Inferior parietal cortex (tissue), 1 donor: ENCODE data around the gene TEX51.

Source experiments
- DNase-seq: peaks from one replicate; pipeline ENCODE4 v3.0.0-alpha.2; 2016; ENCODE audit errors: extremely low spot score

Gene TEX51

DNA sequence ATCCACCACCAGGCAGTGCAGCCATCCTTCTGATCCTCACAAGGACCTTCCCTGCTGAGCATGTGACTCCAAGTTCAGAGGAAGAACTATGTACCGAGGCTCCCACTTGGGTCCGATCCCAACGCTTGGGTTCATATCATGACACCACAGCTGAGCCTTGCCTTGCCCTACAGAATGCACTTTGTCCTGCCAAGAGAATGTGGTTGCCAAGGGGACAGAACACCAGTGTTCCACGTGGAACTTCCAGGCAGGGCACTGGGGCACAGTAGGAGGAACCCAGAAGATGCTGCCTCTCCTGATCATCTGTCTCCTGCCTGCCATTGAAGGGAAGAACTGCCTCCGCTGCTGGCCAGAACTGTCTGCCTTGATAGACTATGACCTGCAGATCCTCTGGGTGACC is at the start of gene TEX51:
Gene TEX51, plus strand, starts transcription at position 255 of the 400 bp plus-strand sequence. Its CDS starts 29 bp downstream, at position 284.
- DNase-seq = no peak

- no peak for DNase-seq
These were observed 49.6 kb upstream of the TEX51 start for GRCh38 chr2:126849054-126849453.

- DNase-seq = no peak
These were observed 49.2 kb upstream of the TEX51 start for GRCh38 chr2:126849486-126849885.

DNA sequence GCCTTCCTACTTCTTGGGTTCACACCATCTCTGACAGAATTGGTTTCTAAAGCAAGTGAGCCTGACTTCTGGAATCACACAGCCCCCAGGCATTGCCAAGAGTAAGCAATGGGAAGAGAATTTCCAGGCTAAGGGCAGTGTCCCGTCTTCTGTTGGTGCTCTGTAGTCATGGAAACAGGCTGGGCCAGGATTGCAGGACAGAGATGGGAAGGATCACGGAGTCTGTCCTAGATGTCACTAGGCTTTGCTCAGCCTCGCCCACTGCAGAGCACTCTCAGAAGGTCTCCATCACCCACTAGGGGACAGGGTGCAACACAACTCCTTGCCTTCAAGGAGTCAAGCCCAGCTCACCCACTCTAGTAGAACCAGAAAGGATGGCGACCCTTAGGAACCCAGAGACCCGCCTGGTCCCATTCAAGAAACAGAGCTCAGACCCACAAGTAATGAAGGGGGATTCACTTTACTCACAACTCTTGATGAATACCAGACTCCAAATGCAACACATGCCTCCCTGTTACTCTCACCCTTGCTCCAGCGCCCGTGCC is 48.6 kb upstream of the TEX51 start:
- DNase-seq = no peak

GRCh38 chr2:126850940-126851339 is 47.8 kb upstream of the TEX51 start:
- no peak for DNase-seq

DNA sequence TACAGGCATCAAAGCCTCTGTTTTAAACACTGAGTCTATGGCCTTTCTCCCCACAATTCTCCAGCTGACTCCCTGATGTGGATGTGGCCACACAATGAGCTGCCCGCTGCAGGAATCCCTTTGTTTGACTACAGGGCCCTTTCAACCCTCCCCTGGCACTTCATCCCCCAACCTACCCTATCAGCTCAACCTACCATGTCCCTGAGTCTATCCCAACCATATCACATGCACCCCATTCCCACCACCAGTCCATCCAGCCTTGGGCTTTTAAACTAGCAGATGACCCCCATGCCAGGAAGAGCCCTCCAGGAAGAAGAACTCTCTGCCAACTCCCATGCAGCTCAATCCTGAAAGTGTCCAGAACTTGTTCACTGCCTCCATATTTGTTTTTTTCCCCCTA is 46.9 kb upstream of the TEX51 start:
- no peak for DNase-seq

DNA sequence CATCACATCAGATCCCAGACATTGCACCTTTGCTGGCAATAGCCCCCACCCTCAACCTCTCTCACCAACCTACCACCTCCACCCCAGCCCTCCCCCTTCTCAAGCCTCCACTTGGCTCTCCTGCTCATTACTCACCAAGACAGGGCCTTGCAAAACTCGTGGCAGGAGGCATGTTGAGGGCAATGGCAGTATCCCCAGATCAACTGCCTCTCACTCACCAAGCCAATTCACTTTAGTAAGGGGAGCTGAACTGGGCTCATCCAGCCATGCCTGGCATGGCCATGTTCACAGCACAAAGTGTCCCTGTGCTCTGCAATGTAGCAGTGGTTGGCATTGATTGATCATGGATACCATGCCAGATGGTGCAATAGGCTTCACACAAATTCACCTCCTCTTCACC is 46.3 kb upstream of the TEX51 start:
- no peak for DNase-seq

- DNase-seq = no peak
These were observed 43.1 kb upstream of the TEX51 start for GRCh38 chr2:126855606-126856005.

- no peak for DNase-seq
These were observed 42.3 kb upstream of the TEX51 start for GRCh38 chr2:126856403-126856802.

DNA sequence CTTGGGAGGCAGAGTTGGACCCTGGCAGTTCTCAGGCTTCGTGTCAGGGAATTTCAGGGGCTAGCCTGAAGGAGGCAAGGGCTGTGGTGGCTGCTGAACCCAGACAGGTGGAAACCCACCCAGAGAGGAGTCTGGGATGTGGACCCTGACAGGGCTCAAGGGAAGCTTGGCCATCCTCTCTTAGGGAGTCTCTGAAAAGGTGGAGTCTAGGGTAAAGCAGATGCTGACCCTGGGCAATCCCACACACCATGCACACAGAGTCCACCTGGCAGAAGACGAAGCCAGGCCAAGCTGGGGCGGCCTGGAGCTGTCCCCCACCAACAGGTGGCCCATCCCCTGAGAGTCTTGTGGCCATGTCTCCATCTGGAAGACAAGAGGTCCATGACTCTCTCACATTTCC is 41.2 kb upstream of the TEX51 start:
- DNase-seq = no peak

DNA sequence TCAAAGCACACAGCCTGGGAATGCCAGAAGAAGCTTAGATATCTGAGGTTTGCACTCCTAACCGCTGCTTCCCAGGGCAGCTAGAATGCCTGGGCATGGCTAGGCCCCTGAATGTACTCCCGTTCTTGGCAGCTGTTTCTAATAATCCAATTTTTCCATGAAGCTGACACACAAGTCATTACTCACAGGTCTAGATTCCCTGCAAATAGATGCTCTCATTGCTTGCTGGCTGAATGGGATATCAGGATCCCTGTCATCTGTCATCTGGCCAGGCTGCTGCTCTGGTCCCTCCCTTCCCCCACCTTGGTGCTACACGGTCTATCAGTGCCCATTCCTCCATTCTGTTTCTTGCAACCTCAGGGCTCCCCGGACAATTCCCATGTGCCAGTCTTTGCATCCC is 40.7 kb upstream of the TEX51 start:
- no peak for DNase-seq

DNA sequence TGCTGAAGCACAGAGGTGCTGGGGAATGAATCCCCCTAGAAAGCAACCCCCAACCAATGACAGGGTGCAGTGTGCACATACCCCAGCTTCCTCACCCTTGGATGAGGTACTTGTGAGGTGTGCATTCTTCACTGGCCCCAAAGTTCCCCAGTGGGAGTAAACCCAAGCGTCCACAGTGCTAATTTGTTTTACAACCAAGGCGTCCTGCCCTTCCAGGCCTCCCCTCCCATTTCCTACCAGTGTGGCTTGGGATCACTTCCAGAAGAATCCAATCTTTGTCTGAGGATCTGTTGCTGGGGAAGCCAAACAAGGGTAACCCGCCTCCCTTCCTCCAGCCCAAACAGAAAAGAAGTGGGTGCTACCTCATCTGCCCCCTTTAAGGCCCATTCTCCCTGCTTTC is 40.3 kb upstream of the TEX51 start:
- no peak for DNase-seq

GRCh38 chr2:126858991-126859390 is 39.7 kb upstream of the TEX51 start:
- DNase-seq = no peak

- DNase-seq = no peak
These were observed 39.1 kb upstream of the TEX51 start for GRCh38 chr2:126859631-126860030.

GRCh38 chr2:126860385-126860784 is 38.3 kb upstream of the TEX51 start:
- no peak for DNase-seq

DNA sequence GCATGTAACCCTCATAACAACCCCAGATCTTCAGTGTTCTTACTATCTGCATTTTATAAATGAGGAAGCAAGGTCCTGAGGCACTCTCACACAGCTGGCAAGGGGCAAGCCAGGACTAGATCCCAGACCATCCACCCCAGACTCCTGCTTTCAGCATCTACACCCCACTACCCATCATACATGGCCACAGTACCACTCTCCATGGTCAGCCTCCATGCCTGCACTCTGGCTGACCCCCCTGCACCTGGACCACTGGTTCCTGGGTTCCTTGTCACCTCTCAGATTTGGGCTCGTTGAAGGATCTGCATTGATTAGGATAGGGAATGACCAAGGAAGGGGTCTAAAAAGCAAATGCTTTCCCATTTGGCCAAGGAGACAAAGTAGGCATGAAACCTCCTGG is 36.0 kb upstream of the TEX51 start:
- DNase-seq = no peak

DNA sequence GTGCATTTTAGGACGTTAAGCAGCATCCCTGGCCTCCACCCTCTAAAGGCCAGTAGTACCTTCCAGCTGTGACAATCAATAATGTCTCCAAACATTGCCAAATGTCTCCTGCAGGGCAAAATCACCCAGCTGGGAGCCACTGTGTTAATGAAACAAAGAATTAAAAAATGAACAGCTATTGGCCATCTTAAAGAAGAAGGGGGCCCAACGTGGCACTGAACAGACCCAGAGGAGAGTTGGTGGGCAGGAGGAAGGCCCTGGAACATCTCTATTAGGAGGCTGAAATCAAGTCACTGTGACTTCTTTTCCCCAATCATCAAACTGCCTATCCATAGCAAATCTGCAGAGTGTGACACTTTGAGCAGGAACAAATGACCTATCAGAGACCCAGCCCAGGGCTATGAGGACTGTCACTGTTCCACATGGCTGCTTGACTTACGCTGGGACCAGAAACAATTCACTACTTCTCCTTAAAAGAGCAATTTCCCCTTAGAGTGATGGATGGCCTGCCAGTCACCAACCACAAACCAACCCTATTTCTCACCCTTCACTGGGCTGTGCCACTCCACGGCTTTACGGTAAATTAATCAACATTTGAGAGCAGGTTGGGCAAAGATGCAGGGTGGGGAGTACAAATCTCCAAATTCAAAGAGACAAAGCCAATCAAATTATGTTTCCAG is 35.2 kb upstream of the TEX51 start:
- no peak for DNase-seq

DNA sequence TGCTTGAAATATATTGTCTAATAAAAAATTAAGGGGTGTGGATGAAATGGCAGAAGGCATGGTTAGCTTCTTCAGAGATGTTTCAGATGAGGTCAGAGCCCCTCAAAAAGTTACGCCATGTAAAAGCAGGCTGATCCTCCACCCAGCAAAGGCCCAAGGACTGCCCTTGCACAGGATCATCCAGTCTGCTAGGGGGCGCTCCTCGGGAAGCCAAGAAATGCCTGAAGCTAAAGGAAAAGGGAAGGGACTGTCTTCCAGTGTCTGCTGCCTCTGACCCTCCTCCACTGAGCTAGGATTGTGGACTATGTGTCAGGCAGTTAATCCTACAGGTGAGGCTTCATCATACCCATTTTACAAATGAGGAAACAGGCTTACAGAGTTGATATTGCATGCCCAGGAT is 33.8 kb upstream of the TEX51 start:
- DNase-seq = no peak

DNA sequence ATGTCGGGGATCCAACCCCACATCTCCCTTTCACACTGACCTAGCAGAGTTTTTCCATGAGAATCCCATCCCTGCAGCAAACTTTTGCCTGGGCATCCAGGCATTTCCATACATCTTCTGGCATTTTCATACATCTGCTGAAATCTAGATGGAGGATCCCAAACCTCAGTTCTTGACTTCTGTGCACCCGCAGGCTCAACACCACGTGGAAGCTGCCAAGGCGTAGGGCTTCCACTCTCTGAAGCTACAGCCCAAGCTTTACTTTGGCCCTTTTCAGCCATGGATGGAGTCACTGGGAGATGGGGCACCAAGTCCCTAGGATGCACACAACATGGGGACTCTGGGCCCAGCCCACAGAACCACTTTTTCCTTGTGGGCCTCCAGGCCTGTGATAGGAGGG is 32.2 kb upstream of the TEX51 start:
- no peak for DNase-seq

GRCh38 chr2:126874961-126875360 is 23.7 kb upstream of the TEX51 start:
- no peak for DNase-seq

DNA sequence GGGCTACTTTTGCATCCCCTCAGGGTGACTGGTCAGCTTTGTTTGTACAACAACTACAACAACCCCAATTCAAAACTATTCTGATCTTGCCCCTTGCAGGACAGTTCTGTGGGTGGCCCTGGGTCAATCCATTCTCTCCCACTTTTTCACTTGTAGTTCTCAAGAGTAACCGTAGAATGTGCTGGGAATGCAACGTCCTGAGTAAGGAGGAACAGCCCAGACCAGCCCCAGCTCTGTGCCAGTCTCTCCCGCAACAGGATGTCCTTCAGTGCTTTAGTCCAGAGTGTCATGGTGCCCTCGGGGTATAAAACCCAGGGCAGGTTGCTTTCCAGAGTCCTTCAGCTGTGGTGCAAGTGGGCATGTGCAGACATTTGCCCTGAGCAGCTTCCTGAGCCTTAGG is 22.1 kb upstream of the TEX51 start:
- no peak for DNase-seq

- DNase-seq = no peak
These were observed 21.6 kb upstream of the TEX51 start for GRCh38 chr2:126877041-126877440.

- no peak for DNase-seq
These were observed 20.7 kb upstream of the TEX51 start for GRCh38 chr2:126877861-126878565.
